M059J (cell line): ENCODE measurements around the gene CHGA. TPM values are rescaled to one million over a fixed set of nuclear protein-coding genes. Genes with fewer than 3 reads are reported as not detected.

Experiments
- DNase-seq: peaks from one replicate; pipeline ENCODE4 v3.0.0-alpha.2; 2012; ENCODE audit warnings: low read depth
- total RNA-seq: library from RNA; depleted of rRNA; stranded (reverse); fragments of >200 nt; shearing (Covaris generic); gene quantifications from 2 replicates; pipeline ENCODE4 v1.2.3, GENCODE V29; 2014; rRNA removed

CHGA gene
- total RNA-seq: not detected in 2 replicates

GRCh38 chr14:92922883-92923743 lies at the start of gene CHGA:
CHGA (plus strand) TSS chr14:92923150; CDS start chr14:92923360, 210 bp downstream.
- DNase-seq: peak; percentile 10

GRCh38 chr14:92874962-92875661 lies 47.8 kb upstream of the CHGA start:
- no peak for DNase-seq

GRCh38 chr14:92877757-92878431 lies 45.1 kb upstream of the CHGA start:
- no peak for DNase-seq

DNA sequence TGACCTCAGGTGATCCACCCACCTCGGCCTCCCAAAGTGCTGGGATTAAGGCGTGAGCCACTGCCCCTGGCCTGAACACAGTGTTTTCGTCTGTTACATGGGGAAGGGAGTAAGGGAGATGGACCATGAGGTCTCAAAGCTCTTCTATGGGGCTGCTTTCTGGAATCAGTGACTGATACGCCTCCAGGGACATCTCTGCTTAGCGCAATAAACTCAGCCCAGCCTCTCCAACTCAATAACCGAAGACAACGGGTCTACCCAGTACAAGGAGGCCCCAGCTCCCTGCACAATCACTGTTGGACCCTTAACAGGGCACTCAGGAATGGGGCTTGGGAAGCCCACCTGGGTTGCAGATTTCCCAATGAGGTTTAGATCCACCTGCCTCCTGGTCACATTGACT lies 42.6 kb upstream of the CHGA start:
- DNase-seq: peak; percentile 12

GRCh38 chr14:92880851-92881250 lies 42.1 kb upstream of the CHGA start:
- peak; percentile 18 for DNase-seq

- no peak for DNase-seq
Measured at GRCh38 chr14:92883066-92883465, 39.9 kb upstream of the CHGA start.

DNA sequence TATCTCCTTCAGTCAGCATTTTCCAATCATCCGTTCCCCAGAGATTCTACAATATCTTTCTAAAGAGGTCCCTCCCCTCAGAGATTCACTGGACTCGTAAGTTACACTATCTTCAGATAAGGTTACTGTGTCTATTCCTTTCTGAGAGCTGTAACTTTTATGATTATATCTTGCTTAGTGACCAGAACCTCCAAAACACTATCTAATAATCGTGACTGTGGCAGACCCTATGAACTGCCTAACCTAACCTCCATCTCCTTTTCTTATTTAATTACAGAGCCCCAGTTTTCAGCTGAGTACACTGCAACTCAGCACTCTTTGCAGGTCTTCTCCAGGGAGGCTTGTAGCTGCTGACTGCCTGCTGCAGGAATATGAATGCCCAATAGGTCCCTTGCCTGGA lies 38.5 kb upstream of the CHGA start:
- no peak for DNase-seq

DNA sequence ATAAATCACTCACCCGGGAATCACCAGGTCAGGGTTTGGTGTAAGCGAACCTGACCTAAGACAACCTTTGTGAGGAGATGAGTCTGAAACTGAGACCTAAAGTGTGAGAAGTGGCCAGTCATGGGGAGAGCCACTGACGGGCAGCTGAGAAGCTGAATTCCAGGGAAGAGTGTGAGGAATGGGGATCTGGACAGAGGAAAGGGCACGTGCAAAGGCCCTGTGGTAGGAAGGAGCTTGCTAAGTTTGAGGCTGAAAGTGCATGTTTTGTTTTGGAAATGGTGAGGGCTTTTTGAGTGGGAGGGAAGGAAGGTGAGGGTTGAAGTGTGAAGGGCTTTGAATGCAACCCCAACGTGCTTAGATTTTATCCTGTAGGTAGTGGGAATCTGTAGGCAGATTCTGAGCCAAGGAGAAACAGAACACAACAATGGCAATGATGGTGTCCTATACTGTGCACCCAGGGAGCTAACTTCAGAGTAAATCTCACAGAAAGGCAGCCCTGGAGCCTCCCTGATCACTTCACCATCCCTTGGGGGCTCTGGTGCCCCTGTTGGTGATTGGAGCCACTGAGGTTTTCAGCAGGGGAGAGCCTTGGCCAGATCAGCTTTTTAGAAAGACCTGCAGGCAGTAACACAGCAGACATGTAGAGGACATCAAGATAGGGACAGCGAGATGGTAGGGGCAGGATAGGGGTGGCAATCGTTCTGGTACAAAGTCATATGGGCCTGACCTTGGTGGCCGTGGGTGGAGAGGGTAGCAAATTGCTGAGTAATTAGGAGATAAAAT lies 37.5 kb upstream of the CHGA start:
- no peak for DNase-seq

DNA sequence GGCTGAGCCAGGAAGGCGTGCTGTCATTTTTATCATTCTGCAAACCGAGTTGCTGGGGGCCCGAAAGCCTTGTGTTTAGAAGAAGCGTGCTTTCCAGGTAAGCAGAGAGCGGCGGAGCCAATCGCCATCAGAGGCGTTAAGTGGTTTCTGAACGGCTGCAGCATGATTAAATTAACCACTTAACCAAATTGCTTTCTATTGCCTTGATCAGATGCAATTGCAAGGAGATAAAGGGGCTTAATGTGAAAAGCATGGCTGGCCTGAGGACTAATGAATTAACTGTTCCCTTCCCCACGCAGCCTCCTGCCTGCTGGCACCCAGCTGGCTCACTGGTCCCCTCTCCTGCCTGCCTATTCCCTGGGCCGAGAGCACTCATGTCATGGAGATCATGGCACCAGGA lies 36.6 kb upstream of the CHGA start:
- DNase-seq: no peak

GRCh38 chr14:92887157-92887556 lies 35.8 kb upstream of the CHGA start:
- DNase-seq: no peak

GRCh38 chr14:92888896-92889295 lies 34.1 kb upstream of the CHGA start:
- no peak for DNase-seq

DNA sequence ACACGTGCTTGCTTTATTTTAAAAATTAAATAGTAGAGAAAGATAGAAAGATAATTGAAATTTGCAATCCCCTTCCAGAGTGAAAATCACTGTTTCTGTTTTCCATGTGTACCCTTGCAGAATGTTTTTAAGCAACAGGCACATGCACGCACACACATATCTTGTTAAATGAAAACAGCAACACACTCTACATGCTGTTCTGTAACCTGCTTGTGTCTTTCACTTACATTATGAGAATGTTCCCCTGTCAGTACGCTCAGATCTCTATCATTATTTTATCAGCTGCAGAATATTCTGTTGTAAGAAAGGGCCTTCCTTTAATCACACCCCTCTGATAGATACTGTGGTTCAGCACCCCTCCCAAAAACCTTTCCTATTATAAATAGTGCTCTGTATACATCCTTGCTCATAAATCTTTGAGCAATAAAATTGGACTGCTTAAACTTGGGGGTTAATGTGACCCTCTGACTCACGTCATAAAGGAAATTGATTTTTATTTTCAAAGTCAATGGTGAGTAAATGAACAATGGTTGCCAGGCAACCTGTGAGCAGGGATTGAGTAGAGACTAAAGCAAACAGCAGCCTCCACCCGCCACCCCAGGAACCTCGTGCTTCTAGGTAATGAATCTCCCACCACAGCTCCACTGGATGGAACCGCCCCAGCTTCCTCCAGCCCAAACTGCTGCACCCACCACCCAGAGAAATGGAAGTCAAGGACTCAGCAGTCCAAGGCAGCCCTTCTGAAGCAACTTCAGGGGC lies 31.9 kb upstream of the CHGA start:
- DNase-seq: no peak

- DNase-seq: no peak
Measured at GRCh38 chr14:92892589-92892988, 30.4 kb upstream of the CHGA start.

DNA sequence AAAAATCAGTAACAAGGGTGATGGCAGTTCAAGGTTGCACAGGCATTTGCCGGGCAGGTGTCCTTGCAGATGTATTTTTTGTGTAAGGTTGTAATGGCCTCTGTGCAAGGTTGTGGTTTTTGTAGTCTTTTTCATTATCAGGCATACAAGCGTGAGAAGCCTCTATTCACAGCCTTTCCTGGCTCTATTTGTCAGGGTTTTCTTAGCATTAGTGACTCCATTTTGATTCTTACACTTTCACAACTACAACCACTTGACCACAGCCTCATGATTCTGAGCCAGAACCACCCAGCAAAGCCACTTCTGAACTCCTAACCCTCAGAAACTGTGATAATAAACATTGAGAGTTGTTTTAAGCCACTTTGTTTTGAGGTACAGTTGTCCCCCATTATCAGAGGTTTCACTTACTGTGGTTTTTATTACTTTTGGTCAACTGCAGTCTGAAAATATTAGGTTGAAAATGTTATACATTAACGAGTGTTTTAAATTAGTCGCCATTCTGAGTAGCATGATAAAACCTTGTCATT lies 27.5 kb upstream of the CHGA start:
- no peak for DNase-seq

DNA sequence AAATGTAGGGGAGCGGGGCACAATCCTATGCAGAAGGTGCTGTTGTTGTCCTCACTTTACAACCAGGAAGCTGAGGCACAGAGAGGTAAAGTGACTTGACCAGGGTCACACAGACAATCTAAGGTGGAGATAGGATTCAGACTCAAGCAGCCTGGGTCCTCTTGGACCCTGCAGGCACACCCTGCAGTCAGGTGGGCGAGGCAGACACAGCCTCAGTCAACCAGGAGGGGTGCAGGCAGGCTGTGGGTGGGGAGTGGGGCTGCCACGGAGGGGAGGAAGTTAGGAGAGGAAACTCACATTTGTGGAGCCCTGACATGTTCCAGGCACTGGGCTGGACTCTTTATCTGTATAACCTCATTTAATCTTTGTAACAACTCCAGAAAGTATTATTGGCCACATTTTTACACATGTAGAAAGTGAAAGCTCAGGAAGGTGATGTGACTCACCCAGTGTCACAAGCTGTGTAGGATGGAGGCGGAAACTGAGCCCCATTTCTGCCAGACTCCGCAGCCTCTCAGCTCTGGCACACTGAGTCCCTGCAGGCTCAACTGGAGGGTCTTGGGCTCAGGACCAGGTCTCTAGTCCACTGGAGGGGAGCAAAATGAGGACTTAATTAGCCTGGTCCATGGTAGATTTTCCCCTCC lies 24.9 kb upstream of the CHGA start:
- no peak for DNase-seq

DNA sequence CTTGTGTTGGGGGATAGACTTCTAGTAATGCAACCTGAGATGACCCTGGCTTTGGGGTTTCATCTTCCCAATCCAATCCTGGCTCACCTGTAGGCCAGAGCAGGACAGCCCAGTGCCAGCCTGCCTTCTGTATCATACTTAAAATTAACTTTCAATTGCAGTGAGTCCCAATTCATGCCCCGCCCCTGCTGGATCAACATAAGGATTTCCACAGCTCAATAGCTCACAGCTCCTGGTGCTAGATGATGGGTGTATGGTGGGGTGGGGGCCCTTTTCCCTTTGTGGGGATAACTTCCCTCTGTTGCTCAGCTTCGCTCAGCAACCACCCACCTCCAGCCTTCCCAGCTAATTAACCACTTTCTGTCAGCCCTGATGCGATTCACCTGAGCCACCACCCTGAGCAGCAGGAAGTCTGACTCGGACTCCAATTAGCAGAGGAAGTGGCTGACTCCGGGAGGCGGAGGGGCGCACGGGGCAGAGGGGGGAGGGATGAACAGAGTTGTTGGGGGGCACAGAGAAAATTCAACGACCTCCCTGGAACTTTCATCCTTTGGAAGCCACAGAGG lies 24.3 kb upstream of the CHGA start:
- no peak for DNase-seq

- peak; percentile 12 for DNase-seq
Measured at GRCh38 chr14:92900660-92901059, 22.3 kb upstream of the CHGA start.

DNA sequence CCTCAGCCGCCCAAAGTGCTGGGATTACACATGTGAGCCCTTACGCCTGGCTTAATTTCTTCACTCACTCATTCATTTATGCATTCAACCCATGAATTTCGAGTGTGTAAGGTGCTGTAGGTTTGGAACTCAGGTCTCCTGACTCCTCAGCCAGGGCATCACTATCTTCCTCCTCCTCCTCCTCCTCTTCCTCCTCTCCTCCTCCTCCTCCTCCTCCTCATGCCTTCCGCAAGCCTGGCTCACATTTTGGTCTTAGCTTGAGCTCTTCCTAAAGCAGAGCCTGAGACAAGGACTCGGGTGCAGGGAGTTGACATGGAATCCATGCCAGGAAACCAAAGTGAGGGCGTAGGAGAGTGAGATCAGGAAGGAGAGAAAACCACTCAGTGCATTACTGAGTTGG lies 20.8 kb upstream of the CHGA start:
- DNase-seq: no peak

DNA sequence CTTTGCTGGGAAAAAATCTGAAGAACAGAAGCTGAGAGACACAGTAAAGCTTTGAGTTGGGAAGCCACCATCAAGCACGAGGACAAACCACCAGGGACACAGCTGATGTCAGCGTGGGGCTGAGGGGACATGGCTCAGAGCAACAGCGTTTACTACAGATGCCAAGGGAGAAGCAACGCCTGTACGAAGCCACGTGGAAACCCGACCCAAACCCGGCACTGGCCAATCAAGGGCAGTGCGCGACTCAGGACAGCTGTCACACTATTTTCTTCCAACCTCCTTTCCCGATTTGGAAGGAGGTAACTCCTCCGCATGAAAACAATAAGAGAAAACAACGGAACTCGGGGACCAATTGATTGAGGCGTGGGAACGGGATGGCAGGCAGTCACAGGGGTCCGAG lies 20.2 kb upstream of the CHGA start:
- DNase-seq: no peak

DNA sequence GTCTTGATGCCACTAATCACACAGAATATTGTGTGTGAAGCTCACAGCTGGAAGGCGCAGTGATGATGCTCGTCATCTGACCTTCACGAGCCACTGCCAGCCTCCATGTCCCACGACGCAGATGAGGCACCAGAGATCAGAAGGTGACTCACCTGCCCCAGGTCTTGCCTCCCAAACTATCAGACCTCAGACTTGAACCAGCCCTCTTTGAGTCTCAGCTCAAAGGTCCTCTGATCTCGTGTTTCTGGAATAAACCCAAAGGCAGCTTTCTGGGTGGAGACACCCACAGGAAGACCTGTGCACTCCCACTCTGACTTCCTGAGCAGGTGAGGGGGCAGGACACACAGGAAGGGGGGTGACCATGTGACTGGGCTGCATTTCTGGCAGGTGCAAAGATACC lies 19.6 kb upstream of the CHGA start:
- DNase-seq: no peak
